Measurements from ENCODE around the gene CACNA2D4.

The CACNA2D4 gene

DNA sequence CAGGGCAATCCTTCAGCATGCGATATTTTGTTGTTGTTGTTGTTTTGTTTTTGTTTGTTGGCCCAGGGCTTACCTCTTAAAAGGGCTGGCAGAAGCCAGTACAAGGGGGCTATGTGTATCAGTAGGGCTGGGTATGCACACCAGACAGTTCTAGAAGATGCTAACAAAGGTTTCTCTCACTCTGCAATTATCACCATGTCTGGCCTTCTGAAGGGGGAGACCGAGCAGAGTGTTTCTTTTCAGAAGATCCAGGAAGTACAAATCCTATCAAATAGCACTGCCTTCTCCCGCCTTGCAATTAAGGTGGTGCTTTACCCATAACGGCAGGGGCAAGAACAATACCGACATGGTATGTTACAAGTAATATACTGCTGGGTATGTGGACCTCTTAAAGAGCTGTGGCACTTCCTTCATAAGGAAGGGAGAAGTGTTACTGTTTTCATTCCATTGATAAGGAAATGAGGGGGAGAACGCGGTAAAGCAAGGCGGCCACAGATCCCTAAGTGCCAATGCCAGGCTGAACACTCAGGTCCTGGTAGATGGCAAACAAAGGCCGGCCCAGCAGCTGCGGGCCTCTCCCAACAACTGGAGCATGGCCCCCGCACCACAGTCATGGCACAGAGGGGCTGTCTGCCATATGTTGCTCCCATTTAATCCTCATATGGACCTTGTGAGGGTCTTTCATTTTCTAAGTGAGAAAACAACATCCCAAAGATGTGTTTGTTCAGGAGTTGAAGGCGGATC lies 19.2 kb upstream of the CACNA2D4 start:
- Histone ChIP-seq H3K4me3 (replicated peaks; ENCODE audit: insufficient read depth, low read length) (no peak overlapping the region), H3K27ac (replicated peaks) (no peak overlapping the region), H3K27me3 (ENCODE audit: insufficient read depth, poor library complexity, severe bottlenecking) (no peaks in the 10 kb centered on the region)
- DNase-seq (ENCODE audit: low read depth in 1 of 2, low spot score in 1 of 2), result no peak
- TF ChIP-seq POLR2AphosphoS5 (IDR thresholded peaks at IDR 0.05; ENCODE audit: low read depth) (no peak), CTCF (IDR thresholded peaks at IDR 0.05; ENCODE audit: insufficient read depth, low read length) (no peak), SPI1 (IDR thresholded peaks at IDR 0.05; ENCODE audit: borderline replicate concordance, low read depth) (no peak), GABPA (IDR thresholded peaks at IDR 0.05; ENCODE audit: low read depth) (no peak)
- TF ChIP-seq, protein P1, sequence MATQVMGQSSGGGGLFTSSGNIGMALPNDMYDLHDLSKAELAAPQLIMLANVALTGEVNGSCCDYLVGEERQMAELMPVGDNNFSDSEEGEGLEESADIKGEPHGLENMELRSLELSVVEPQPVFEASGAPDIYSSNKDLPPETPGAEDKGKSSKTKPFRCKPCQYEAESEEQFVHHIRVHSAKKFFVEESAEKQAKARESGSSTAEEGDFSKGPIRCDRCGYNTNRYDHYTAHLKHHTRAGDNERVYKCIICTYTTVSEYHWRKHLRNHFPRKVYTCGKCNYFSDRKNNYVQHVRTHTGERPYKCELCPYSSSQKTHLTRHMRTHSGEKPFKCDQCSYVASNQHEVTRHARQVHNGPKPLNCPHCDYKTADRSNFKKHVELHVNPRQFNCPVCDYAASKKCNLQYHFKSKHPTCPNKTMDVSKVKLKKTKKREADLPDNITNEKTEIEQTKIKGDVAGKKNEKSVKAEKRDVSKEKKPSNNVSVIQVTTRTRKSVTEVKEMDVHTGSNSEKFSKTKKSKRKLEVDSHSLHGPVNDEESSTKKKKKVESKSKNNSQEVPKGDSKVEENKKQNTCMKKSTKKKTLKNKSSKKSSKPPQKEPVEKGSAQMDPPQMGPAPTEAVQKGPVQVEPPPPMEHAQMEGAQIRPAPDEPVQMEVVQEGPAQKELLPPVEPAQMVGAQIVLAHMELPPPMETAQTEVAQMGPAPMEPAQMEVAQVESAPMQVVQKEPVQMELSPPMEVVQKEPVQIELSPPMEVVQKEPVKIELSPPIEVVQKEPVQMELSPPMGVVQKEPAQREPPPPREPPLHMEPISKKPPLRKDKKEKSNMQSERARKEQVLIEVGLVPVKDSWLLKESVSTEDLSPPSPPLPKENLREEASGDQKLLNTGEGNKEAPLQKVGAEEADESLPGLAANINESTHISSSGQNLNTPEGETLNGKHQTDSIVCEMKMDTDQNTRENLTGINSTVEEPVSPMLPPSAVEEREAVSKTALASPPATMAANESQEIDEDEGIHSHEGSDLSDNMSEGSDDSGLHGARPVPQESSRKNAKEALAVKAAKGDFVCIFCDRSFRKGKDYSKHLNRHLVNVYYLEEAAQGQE (IDR thresholded peaks at IDR 0.05; ENCODE audit: insufficient replicate concordance, low read depth), result no peak

DNA sequence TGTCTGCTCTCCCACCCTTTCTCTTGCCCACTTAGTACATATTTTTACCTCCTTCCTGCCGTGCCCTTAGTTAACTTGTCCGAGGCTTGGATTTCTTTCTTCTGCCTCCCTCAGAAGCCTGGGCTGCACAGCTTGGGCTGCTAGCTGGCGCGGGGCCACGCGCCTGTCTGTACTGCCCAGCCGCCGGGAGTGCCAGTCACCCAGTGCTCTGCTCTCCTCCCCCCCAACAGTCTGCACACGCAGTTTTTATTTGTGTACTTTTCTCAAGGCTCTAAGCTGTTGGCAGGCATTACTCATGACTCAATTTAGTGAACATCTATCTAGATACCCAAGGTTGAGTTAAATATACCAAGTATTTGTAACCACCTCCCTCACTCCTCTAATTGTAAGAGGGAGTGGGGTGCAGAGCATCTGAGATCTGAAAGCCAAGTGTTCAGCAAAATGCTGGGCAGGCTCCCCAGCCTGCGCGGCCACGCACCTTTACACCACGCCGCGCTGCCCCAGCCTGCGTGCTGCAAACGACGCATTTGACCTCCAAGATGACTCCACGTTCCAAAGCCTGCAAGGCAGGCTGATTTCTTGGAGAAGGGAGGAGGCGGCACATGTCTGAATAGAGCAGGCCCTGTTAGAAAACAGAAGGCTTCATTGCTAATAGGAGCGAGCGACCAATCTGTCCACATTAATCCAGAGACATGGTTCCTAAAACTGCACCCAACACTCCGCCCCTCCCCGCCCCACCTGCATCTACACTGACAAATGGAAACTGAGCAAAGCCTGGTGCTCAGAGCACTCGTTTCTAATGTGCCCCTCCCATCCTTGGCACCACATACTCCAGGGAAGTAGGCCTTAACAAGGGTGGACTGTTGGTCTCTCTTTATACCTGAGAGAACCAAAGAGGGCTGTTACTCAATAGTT lies 18.2 kb upstream of the CACNA2D4 start:
- DNase-seq (ENCODE audit: low read depth in 1 of 2, low spot score in 1 of 2), result no peak
- TF ChIP-seq POLR2AphosphoS5 (IDR thresholded peaks at IDR 0.05; ENCODE audit: low read depth) (no peak), SPI1 (IDR thresholded peaks at IDR 0.05; ENCODE audit: borderline replicate concordance, low read depth) (no peak), CTCF (IDR thresholded peaks at IDR 0.05; ENCODE audit: insufficient read depth, low read length) (no peak), GABPA (IDR thresholded peaks at IDR 0.05; ENCODE audit: low read depth) (no peak)
- TF ChIP-seq, protein P1 (IDR thresholded peaks at IDR 0.05; ENCODE audit: insufficient replicate concordance, low read depth), result no peak
- H3K4me3 ChIP-seq (replicated peaks; ENCODE audit: insufficient read depth, low read length), result no peak overlapping the region
- no peaks in the 10 kb centered on the region for H3K27me3 ChIP-seq (ENCODE audit: insufficient read depth, poor library complexity, severe bottlenecking)
- H3K27ac ChIP-seq (replicated peaks), result no peak overlapping the region

DNA sequence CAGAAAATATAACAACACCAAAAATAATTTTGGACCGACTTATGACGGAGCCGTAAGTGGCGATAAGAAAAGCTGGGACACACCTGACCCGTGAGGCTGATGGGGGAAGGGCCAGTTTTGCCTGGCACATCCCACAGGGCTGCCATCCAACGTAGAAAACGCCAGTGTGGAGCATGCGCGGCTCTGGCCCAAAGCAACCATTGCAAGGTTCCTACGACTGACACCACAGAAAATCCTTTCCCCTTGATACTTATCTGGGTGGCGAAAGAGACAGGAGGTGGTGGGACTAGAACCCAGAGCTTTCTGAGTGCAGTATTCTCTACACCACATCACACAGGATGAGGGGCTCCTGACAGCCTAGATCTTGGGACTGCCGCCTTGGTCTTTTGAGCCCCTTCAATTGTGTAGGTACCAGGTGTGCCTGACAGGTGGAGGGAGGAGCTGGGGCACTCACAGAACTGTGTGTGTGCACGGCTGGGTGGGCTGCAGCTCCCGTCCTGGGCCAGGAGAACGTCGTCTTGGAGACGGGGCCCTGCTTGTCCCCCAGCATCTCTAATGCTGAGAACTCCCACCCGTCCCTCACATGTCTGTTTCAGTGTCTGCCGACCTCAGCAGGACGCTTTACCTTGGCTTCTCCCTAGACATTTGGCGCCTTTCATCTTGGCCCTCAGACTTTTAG lies 17.4 kb upstream of the CACNA2D4 start:
- H3K27ac ChIP-seq (replicated peaks), result no peak overlapping the region
- TF ChIP-seq CTCF (IDR thresholded peaks at IDR 0.05; ENCODE audit: insufficient read depth, low read length), result no peak
- TF ChIP-seq, protein P1 (IDR thresholded peaks at IDR 0.05; ENCODE audit: insufficient replicate concordance, low read depth), result no peak
- no peak for TF ChIP-seq GABPA (IDR thresholded peaks at IDR 0.05; ENCODE audit: low read depth)
- no peak for TF ChIP-seq SPI1 (IDR thresholded peaks at IDR 0.05; ENCODE audit: borderline replicate concordance, low read depth)
- TF ChIP-seq POLR2AphosphoS5 (IDR thresholded peaks at IDR 0.05; ENCODE audit: low read depth), result no peak
- no peaks in the 10 kb centered on the region for H3K27me3 ChIP-seq (ENCODE audit: insufficient read depth, poor library complexity, severe bottlenecking)
- H3K4me3 ChIP-seq (replicated peaks; ENCODE audit: insufficient read depth, low read length), result no peak overlapping the region
- DNase-seq (ENCODE audit: low read depth in 1 of 2, low spot score in 1 of 2), result no peak
